ENCODE measurements around the gene BICRA.
"Not testable (repeated sequence)": the region's sequence is repeated elsewhere in the genome, so short reads cannot be mapped to it uniquely, and the experiment has no call there.

The BICRA gene

DNA sequence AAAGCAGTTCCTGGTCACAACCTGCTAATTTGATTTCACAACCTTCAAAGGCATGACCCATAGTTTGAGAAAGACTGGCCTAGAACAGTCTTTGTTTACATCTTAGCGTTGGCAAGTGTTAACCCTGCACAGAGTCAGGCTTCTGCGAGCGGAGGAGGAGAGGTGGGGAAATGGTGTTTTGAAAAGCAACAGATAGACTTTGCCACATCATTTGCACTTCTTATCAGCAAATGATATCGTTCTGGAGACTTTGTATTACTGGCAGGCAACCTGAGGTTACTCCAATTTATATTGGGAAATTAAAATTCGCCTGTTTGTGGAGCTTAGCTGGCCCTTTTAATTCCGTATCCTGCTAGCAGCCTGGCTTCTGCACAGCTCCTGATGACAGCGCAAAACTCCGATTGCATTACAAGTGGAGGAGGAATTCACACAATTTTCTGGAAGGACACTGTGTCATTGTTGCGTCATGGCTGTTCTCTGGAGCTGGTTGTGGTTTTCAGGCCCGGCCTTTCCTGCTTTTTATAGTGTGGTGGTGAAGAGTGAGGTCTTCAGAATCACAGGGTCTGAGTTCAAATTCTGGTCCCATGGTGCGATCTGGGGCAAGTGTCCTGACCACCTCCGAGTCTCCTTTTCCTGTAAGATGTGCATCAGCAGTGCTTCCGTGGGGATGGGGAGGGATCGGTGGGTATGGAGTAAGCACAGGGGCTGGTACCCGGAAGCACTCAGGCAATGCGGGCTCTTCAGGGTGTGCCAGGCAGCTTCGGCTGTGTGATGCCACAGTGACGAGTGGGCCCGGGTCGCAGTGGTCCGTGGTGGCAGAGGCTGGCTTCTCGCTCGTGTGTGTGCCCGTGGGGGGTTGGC, 55.2 kb downstream of the BICRA start:
- DNase-seq, result no peak

GRCh38 chr19:47668556-47668955, 59.6 kb downstream of the BICRA start:
- not testable (repeated sequence) for DNase-seq

DNA sequence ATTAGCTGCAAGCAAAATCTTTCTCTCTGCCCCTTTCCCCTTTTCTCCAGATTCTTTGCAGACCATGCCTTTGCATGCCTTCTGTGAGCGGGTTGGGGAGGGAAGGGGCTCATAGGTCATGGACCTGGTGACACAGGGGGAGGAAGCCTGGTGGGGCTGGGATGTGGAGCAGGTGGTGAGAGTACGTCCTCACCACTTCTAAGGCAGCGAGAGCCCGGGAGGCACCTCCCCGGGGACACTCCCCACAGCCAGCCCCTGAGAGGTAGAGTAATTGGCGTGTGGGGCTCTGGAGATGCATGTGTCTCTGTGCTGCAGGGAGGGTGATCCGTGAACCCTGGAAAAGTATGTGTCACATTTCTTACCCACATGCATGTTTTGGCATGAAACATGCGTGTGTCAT, 61.8 kb downstream of the BICRA start:
- no peak for DNase-seq

DNA sequence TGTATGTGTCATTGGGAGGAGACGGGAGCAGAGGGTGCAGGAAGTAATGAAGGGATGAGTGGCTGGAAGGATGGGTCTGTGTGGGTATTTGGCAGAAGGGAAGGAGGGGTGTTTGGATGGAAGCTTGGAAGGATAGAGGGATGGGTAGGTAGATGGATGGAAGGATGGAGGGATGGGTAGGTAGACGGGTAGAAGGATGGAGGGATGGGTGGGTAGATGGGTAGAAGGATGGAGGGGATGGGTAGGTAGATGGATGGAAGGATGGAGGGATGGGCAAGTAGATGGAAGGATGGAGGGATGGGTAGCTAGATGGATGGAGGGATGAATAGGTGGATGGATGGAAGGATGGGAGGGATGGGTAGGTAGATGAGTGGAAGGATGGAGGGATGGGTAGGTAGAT, 62.6 kb downstream of the BICRA start:
- DNase-seq, result no peak

DNA sequence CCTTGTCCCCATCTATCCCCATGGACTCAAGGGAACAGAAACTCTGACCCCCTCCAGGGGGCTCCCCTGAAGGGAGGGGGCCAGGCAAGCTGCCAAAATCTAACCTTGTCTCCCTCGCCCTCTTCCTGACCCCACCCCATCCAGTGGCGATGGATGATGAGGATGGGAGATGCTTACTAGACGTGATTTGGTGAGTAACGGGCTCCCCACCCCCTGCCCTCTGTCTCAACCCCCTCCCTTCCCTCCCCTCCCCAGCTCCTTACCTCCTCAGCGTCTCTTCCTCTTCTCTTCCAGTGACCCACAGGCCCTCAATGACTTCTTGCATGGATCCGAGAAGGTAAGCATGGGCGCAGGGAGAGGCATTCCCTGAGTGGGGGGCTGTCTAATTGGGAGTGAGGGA, 64.5 kb downstream of the BICRA start:
- no peak for DNase-seq

GRCh38 chr19:47674548-47674947, 65.6 kb downstream of the BICRA start:
- no peak for DNase-seq

DNA sequence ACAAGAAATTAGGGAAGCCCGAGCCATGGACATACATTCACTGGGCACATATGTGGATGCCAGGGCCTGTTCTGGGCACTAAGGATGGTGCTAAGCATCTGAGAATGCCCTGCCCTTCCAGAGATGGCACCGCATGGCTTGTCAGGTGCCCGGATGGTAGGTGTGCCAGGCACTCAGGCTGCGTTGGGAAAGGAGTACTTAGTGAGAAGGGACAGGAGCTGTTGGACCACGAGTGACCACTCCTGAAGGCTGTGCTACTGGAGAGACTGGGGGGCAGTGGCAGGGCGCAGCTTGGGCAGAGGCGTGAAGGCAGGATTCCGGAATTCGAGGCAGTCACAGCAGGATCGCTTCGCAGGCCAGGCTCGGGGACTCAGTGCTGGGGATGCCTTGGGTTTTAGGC, 66.3 kb downstream of the BICRA start:
- DNase-seq, result no peak

DNA sequence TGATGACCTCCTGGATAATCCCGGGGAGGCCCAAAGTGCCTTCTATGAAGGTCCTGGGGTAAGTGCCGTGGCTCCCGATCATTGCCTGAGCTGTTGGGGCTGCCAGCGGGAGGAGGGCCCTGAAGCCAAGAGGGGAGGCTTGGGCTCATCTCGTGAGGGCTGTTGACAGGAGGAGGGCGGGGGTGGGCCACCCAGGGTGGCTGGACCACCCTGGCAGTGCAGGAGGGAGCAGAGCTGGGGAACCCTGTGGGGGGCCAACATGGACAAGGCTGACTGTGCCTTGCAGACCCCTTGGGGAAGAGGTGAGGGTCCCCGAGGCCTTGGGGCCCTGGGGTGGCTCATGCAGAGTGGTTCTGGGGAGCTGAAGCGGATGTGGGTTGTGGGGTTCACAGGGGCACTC, 66.9 kb downstream of the BICRA start:
- no peak for DNase-seq

DNA sequence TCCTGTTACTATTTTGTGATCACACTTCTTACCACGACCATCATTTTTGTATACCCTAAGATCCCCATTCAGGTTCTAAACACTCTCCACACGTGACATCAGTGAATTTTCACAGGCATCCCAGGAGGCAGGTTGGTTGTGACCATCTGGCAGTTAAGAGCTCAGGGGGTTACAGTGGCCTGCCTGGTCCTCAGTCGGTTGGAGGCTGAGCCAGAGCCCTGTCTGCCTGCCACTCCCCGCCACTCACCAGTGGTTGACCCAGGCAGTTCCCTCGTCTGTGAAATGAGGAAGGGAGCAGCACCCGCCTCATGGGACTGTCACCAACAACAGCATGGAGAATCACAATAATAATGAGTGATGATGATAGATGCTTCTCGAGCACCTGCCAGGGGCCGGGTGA, 67.9 kb downstream of the BICRA start:
- DNase-seq, result no peak

GRCh38 chr19:47679251-47679900, 70.4 kb downstream of the BICRA start:
- DNase-seq, result no peak

GRCh38 chr19:47679922-47680857, 71.3 kb downstream of the BICRA start:
- no peak for DNase-seq

DNA sequence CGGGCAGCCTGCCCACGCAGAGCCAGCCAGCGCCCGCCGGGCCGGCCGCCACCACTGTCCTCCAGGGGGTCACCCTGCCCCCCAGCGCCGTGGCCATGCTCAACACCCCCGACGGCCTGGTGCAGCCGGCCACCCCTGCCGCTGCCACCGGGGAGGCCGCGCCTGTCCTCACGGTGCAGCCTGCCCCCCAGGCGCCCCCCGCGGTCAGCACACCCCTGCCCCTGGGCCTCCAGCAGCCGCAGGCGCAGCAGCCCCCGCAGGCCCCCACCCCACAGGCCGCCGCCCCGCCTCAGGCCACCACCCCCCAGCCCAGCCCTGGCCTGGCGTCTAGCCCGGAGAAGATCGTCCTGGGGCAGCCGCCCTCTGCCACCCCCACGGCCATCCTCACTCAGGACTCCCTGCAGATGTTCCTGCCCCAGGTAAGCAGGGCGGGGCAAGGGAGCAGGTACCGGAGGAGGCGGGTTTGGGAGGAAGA, 72.0 kb downstream of the BICRA start:
- DNase-seq, result no peak

- DNase-seq, result no peak
These were observed 72.5 kb downstream of the BICRA start for GRCh38 chr19:47681388-47681787.

DNA sequence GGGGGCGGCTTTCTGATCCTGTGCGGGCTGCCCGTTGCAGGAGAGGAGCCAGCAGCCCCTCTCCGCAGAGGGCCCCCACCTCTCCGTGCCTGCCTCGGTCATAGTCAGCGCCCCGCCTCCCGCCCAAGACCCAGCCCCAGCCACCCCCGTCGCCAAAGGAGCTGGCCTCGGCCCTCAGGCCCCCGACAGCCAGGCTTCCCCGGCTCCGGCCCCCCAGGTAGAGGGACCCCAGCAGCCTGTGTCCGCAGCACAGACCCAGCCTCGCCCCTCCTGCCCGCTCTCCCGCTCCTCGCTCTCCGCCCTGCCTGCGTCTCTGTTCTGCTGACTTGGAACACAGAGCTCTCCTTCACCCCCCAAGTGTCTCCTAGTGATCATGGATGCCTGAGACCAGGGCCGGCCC, 73.0 kb downstream of the BICRA start:
- DNase-seq, result no peak

GRCh38 chr19:47682939-47683338, 74.0 kb downstream of the BICRA start:
- DNase-seq, result no peak

DNA sequence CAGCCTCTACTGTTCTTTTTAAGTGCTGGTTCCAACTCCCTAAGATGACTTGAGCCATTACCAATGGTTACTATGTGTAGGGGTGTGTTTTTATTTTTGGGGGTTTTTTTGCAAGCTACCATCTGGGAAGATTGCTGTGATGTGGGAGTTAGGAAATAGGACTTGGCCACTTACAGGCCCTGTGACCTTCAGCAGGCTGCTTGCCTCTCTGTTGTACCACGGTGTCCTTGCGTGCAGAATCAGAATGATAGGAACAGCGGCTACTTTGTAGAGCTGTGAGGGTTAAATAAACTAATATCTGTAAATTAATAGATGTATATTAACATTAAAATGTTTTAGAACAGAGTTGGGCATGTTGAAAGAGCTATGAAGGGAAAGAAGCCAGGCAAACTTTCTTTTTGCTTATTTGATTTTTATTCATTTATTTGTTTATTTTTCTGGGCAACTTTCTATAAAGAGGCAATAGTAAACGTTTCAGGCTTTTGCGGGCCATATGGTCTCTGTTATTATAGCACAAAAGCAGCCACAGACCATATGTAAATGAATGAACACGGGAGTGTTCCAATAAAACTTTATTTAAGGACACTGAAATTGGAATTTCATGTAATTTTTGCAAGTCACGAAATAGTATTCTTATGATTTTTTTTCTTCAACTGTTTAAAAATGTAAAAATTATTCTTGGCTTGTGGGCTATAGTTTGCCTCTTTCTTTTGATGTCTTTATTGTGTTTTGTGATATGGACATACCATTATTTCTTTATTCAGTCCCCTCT, 77.9 kb downstream of the BICRA start:
- no peak for DNase-seq

DNA sequence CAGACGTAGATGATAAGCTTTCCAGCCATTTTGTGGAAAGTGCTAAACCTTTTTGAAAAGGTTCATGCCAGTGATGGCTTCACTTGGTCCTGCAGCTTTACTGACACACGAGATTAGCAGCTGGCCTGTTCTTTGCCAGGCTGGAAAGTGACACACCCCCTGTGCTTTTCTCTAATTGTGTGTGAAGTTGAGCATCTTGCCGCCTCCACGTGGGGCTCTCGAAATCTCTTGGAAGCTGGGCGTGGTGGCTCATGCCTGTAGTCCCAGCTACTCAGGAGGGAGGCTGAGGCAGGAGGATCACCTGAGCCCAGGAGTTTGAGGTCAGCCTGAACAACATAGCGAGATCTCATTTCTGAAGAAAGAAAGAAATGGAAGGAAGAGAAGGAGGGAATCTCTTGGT, 79.0 kb downstream of the BICRA start:
- no peak for DNase-seq

- no peak for DNase-seq
These were observed 82.2 kb downstream of the BICRA start for GRCh38 chr19:47691090-47691489.

- DNase-seq, result no peak
These were observed 82.8 kb downstream of the BICRA start for GRCh38 chr19:47691782-47692181.

- DNase-seq, result no peak
These were observed 84.6 kb downstream of the BICRA start for GRCh38 chr19:47693489-47693888.

GRCh38 chr19:47693903-47694302, 85.0 kb downstream of the BICRA start:
- no peak for DNase-seq

DNA sequence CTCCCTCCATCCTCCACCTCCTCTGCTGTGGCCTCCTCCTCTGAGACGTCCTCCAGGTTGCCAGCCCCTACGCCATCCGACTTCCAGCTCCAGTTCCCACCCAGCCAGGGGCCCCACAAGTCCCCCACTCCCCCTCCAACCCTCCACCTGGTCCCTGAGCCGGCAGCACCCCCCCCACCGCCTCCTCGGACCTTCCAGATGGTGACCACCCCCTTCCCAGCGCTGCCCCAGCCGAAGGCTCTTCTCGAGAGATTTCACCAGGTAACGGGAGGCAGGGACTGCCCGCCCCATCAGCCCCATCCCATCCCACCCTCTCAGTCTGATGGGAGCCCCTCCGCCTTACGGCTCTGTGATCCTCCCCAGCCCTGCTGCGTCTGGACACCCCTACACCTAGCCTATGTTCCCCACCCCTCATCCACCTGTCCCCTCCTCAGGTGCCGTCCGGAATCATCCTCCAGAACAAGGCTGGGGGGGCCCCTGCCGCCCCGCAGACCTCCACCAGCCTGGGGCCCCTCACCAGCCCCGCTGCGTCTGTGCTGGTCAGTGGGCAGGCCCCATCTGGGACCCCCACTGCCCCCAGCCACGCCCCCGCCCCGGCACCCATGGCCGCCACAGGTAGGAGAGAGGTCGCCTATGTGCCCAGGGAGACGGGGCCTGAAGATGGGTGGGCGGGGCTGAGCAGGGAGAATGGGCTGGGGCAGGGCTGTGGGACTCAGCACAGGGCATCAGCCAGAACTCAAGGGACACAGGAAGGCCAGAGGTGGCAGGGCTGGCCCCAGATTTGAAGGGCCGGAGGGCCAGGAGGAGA, 85.7 kb downstream of the BICRA start:
- DNase-seq, result no peak

All from GDM1 (cell line).